NCI-H2107 treated with DMSO at 0.1 percent for 48 hours (cell line): ENCODE measurements around the gene TBC1D4.
"Not testable (repeated sequence)": the region's sequence is repeated elsewhere in the genome, so short reads cannot be mapped to it uniquely, and the experiment has no call there.

Source experiments
- DNase-seq: peaks from one replicate; lab custom pipeline; 2025; ENCODE audit not compliant: unreplicated experiment; lab: John Stamatoyannopoulos, UW

The TBC1D4 gene

DNA sequence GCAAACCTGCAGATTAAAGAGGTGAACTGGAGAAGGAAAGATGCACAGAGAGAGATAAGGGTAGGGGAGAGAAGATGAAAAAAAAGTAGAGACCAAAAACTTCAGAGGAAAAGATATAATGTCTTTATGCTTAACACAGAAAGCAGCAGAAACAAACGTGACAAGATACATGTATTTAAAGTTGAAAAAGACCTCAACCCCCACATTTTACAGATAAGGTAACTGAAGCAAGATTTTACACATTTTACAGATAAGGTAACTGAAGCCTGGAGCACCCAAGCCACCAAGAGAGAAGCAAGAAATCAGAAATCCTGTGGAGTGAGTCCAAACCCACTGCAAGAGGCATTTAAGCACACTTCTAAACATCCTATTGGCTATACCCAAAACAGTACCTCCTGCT, 185.3 kb downstream of the TBC1D4 start:
- DNase-seq = no peak

DNA sequence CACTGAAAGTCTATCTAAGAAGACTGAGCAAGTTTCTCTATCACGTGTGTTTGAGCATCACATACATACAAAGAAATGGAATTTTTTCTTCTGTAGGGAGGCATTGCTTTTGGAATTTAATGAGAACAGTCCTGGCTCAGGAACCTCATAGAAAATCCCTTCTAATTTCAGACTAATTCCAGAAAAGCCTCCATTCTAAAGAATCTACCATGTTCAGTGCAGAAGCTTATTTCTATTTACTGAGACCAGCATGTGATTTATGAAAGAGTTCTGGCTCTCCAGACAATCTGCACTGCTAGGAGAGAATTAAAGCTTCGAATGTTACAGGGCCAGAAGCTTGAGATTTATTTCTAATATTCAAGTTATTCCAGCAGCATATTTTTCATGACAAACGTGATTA, 186.8 kb downstream of the TBC1D4 start:
- DNase-seq = no peak

DNA sequence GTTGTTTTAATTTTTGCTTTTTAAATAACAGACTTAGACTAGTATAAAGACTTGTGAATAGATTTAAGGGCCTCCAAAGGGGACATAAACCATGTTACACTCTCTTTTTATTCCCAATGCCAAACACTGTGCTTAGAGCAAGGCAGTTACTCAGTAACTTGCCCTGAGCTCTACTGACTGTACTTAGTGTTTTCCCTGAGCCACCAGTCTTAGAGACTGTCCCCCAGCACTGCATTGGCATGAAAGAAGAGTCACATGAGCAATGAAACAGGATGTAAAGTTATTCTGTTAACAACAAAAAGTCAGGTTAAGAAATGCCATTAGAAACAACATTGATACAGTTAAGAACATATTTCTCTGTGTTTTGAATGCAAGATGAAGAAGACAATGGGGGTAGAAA, 187.9 kb downstream of the TBC1D4 start:
- no peak for DNase-seq

DNA sequence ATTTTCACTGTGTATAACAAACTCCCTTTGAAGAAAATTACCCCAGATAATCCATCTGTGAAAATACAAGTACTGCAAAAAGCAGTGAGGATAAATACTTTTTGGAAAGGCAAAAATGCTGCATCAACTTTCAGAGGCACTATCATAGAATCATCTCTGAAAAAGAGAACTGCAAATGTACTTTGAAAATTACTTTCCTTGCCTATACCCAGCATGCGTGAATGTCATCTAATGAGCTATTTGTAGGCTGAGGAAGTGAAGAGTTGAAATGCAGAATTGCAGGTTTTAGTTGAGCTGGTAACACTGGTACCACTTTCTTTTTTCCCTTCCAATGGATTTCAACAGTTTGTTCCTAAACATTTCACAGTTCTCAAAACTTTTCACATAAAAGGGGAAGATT, 196.7 kb downstream of the TBC1D4 start:
- no peak for DNase-seq

DNA sequence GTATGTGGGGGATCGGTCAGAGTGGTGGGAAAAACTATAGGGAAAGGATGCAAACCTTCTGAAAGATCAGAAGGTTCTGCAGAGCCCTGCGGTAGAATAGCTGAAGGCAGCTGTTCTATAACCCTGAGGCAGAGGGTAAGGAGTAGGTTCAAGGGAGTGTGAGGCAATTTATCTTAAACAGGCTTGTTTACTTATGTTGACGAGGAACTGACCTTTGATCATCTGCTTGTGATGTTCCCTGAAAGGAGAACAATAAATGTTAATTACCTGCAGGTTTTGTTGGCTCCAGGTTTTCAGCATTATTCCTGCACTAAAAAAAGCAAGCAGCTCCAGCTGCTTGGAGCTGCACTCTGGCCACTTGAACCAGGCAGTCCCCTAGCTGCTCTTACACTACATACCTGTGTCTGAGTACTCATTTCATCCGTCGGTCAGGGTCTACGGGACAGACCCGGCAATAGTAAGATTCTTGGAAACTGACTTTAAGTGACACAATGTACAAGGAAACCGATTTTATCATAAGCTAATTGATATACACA, 202.1 kb downstream of the TBC1D4 start:
- no peak for DNase-seq

DNA sequence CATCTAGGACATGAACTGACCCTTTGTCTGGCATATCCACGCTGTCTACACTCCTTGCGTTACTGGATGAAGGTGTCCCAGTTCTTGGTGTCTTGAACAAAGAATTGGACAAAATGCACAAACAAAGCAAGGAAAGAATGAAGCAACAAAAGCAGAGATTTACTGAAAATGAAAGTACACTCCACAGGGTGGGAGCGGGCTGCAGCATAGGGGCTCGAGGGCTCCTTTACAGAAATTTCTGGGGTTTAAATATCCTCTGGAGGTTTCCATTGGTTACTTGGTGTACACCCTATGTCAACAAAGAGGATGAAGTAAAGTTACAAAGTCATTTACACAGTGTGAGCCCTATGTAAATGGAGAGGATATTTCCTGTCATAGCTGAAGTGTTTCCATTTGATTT, 208.3 kb downstream of the TBC1D4 start:
- DNase-seq = not testable (repeated sequence)

DNA sequence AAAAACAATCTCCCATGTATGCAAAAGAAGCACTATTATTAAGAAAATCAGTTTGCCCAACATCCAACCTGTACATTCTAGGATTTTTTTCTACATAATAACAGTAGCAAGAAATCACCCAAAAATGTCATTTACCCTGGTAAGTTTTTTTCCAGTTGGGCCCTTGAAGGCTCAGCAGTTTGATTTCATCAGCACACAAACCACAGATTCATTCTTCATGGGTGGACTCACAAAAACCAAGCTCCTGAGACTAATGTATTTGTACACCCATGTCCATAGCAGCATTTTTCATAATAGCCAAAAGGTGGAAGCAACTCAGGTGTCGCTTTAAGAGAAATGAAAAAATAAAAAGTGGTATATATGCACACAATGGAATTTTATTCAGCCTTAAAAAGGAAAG, 210.1 kb downstream of the TBC1D4 start:
- no peak for DNase-seq

DNA sequence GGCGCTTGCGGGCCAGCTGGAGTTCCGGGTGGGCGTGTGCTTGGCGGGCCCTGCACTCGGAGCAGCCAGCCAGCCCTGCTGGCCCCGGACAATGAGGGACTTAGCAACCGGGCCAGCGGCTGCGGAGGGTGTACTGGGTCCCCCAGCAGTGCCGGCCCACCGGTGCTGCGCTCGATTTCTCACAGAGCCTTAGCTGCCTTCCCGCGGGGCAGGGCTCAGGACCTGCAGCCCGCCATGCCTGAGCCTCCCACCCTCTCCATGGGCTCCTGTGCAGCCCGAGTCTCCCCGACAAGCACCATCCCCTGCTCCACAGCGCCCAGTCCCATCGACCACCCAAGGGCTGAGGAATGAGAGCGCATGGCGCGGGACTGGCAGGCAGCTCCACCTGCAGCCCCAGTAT, 213.5 kb downstream of the TBC1D4 start:
- not testable (repeated sequence) for DNase-seq

DNA sequence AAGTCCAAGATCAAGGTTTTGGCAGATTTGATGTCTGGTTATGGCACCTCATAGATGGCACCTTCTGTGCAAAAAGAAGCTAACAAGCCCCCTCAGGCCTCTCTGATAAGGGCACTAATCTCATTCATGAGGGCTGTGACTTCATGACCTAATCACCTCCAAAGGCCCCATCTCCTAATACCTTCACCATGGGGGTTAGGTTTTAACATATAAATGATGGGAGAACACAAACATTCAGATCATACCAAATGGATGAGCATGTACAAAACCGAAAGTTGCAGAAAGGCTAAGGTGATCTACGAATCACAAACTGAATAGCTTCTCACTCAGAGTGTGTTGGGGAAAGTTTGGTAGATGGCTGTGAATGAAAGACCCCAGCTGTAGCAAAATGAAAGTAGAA, 217.4 kb downstream of the TBC1D4 start:
- no peak for DNase-seq

DNA sequence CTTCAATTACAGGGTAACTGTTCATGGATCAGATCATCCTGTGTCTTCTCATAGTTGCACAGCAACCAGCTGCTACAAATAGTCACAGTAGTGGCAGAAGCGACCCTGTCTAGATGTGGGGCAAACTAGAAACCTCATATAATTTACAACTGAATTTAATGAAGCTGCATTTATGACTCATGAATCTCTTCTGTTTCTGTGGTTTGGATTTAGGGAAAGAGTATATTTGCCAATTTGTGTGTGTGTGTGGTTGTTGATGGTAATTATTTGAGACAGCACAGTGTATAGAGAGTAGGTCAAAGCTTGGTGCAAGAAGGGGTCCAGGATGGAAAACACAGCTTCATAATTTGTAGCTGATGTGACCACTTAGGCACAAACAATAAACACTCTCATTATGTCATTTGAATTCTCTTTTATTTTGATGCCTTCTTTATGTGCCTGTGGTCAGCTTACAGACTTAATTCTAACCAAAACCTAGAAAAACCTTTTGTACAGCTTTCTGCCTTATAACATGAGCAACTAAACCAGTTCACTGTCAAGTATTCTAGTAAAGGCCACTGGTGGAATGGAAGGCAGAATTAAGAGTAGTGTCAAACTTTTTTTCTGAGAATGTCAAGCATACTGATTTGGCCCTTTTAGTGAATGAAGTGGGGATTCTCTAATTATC, 218.1 kb downstream of the TBC1D4 start:
- no peak for DNase-seq

DNA sequence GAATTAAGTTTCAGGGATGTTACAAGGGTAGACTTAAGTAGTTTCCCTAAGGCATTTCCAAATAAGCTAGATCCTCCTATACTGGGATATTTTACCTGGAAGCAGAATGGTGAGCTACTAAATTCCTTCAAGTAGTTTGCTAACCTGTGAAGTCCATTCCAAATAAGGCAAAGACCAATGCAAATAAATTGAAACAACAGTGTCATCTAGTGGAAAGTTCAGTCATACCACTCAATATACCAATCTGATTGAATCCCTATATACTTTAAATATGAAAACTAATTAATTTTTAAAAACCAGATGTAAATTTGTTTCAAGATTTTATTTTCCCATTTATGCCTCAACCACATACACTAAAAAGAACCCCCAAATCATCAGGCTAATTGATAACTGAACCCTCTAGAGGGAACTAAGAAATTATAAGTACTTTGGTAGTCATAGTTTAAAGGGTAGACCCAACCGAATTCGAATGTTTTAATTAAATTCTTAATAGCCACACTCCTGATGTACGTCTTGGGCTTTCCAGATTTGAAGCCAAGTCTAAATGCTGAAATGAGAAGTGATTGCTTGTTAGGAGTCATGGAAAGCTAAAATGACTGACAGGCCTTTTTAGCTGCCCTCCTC, 223.7 kb downstream of the TBC1D4 start:
- DNase-seq = peak; percentile 34

DNA sequence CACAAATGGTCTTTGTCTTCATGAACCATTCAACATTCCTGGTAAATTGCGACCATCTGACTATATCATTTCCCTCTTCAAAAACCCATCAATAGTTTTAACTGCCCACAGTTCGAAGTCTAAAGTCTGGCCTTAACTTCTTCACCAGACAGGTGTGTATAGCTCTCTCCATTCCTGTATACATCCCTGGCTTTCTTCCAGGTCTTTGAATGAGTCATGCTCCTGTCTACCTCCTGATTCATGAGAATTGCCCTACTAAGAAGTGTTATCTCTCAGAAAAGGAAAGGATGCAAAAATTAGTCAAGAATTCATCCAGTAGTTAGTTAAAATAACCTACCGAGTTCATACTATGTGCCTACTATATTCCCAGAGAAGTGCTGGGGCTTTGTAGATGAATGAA, 225.0 kb downstream of the TBC1D4 start:
- DNase-seq = no peak

DNA sequence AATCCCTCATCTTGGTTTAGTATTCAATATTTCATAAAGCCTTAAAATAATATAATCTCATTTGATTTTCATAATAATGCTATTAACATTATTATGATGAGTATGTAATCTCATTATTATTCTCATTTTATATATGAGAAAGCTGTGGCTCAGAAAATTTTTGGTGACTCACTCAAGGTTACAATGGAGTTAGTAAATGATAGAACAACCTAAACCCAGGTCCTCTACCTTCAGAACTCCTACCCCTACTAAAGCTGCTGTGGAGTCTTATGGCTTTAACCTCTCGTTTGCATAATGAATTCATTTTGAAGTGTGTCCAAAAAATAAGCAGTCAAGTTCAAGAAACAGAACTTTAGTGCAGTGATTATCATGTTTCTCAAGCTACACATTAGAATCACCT, 226.3 kb downstream of the TBC1D4 start:
- DNase-seq = no peak

DNA sequence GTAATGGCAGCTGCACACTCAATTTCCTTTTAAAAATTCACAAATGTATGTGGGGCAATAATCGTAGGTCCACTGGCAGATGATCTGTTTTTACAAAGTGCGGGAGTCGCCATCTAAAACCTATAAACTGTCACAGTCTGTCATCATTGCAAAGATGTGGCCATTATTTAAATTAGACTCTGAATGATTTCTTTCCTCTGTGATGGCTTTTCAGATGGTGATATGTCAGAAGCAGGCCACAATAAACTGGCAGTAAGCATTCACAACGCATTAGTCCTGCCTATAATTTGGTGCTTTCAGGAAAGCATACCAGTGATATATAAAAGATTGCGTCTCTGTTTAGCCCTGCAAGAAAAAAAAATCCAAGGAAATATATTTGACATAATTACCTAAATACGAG, 226.8 kb downstream of the TBC1D4 start:
- DNase-seq = no peak

DNA sequence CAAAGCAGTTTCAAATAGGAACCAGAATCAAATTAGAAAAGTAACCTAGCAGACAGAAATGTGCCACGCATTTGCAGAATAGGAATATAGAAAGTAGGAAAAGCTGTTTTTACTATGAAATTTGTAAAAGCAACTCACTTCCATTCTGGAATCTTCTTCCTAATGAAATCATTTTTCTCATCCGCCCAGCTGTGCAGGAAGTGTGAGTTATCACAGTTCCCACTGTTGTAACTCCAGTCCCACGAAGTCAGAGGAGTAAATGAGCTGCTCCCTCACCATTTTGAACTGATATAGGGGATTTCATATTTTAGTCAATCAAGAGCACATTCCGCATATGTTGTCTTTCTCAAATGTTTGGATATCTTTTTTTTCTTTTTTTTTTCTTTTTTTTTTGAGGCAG, 230.8 kb downstream of the TBC1D4 start:
- DNase-seq = no peak

DNA sequence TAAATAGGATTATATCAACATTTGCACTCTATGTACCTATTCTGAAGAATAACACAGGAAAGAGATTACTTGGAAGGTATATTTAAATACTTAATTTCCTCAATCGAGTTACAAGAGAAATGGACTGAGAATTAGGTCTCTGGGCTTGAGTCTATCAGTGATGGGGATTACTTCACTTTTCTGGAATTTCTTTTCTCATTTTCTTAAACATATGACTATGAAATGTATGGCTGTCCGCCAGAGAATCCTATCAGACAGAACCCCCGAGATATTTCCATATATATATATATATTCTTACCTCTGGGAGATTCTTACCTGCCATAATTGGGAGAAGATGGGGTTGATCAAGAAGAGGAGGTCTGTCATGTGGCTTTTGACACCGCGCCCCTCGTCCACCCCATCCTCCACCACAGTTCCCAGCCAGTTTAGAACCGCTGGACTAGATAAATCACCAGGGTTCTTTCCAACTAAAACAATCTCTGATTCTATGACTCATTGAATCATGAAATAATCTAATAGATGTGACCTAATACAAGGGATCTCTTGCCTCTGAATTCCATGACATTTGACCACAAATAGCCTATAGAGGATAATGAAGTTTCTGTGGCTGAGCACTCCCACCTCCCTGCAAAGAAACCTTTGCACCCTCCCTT, 231.3 kb downstream of the TBC1D4 start:
- no peak for DNase-seq

DNA sequence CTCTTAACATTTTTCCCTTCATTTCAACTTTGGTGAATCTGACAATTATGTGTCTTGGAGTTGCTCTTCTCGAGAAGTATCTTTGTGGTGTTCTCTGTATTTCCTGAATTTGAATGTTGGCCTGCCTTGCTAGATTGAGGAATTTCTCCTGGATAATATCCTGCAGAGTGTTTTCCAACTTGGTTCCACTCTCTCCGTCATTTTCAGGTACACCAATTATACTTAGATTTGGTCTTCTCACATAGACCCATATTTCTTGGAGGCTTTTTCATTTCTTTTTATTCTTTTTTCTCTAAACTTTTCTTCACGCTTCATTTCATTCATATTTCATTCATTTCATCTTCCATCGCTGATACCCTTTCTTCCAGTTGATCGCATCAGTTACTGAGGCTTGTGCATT, 236.4 kb downstream of the TBC1D4 start:
- not testable (repeated sequence) for DNase-seq

DNA sequence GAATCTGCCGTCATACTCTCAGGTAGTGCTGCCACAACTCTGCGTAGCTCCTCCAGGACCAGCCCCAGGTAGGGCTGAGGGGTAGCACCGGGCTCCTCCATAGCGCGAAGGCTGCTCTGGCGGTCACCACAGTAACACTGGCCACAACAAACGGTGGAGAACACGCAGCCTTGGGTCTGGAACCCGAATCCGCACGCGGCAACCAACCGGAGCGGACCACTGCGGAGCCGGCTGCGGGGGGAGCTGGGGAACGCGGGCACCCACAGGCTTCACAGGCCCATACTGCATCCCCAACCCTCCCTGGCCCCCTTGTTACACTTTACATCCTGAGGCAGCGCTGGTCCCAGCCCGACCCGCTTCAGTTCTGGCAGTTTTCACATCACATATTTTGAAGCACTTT, 241.7 kb downstream of the TBC1D4 start:
- not testable (repeated sequence) for DNase-seq

DNA sequence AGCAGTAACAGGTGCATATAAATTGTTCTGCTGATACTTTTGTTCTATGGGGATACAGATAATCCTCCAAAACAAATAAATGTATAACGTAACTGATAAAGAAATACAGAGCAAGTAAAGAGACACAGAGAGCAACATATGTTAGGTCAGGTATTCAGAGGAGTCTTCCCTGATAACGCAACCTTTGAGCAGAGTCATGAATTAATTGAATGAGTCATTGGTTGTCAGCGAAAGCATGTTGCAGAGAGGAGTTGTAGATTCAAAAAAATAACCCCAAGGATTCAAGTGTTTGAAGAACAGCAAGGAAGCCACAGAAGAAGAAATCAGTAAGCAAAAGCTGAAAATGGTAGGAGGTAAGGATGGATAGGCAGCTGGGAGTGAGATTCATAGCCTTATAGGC, 245.2 kb downstream of the TBC1D4 start:
- no peak for DNase-seq
